ENCODE results near the gene CDH11.

CDH11 gene

GRCh38 chr16:65117811-65118448 is 3.9 kb downstream of the CDH11 start:
- TF ChIP-seq CTCF (IDR thresholded peaks at IDR 0.05) (peak; percentile 91), ZFX (IDR thresholded peaks at IDR 0.05; ENCODE audit: borderline replicate concordance) (no peak)
- H3K27ac ChIP-seq = no peak overlapping the region

GRCh38 chr16:65116818-65117430 is 4.9 kb downstream of the CDH11 start:
- H3K27ac ChIP-seq = no peak overlapping the region
- no peak for TF ChIP-seq ZFX (IDR thresholded peaks at IDR 0.05; ENCODE audit: borderline replicate concordance)
- TF ChIP-seq CTCF (IDR thresholded peaks at IDR 0.05) = no peak

GRCh38 chr16:65116216-65116615 is 5.6 kb downstream of the CDH11 start:
- H3K27ac ChIP-seq = no peak overlapping the region
- no peak for TF ChIP-seq ZFX (IDR thresholded peaks at IDR 0.05; ENCODE audit: borderline replicate concordance)

- TF ChIP-seq ZFX (IDR thresholded peaks at IDR 0.05; ENCODE audit: borderline replicate concordance) (no peak), CTCF (IDR thresholded peaks at IDR 0.05) (no peak)
- H3K27ac ChIP-seq = no peak overlapping the region
Observed at GRCh38 chr16:65114527-65114926, 7.3 kb downstream of the CDH11 start.

- H3K27ac ChIP-seq = no peak overlapping the region
- TF ChIP-seq CTCF (IDR thresholded peaks at IDR 0.05) (no peak), ZFX (IDR thresholded peaks at IDR 0.05; ENCODE audit: borderline replicate concordance) (no peak)
Observed at GRCh38 chr16:65113441-65113840, 8.4 kb downstream of the CDH11 start.

- no peak for TF ChIP-seq CTCF (IDR thresholded peaks at IDR 0.05)
- TF ChIP-seq ZFX (IDR thresholded peaks at IDR 0.05; ENCODE audit: borderline replicate concordance) = no peak
- H3K27ac ChIP-seq = no peak overlapping the region
Observed at GRCh38 chr16:65111306-65111705, 10.6 kb downstream of the CDH11 start.

GRCh38 chr16:65106757-65107156 is 15.1 kb downstream of the CDH11 start:
- no peak overlapping the region for H3K27ac ChIP-seq
- TF ChIP-seq CTCF (IDR thresholded peaks at IDR 0.05) (no peak), ZFX (IDR thresholded peaks at IDR 0.05; ENCODE audit: borderline replicate concordance) (no peak)

Measured in 22Rv1 (cell line).